Ovary (tissue), 3 donors: ENCODE data around the gene USP6NL.

Experiments used
- EP300 ChIP-seq: sonication (generic); formaldehyde crosslinking; IDR thresholded peaks from one replicate; pipeline ENCODE4 v1.6.1; 2017; ENCODE audit warnings: antibody characterized with exemption
- POLR2A ChIP-seq: fragments of 450-650 bp; IDR thresholded peaks from one replicate; pipeline ENCODE4 v1.6.1; 2017; ENCODE audit warnings: antibody characterized with exemption, mild to moderate bottlenecking, moderate library complexity
- TF ChIP-seq, protein P1 (sequence below), 3 donors: fragments of 450-650 bp in 2 of 3; fragments of 200-600 bp in 1 of 3; IDR thresholded peaks; one replicate each; pipeline versions ENCODE4 v1.5.1 to v1.8.0; 2016 to 2022; ENCODE audit warnings: antibody characterized with exemption in 3 of 3, mild to moderate bottlenecking in 1 of 3
- donor health status: DM: no; HTN: no; CAD: no.

DNA sequence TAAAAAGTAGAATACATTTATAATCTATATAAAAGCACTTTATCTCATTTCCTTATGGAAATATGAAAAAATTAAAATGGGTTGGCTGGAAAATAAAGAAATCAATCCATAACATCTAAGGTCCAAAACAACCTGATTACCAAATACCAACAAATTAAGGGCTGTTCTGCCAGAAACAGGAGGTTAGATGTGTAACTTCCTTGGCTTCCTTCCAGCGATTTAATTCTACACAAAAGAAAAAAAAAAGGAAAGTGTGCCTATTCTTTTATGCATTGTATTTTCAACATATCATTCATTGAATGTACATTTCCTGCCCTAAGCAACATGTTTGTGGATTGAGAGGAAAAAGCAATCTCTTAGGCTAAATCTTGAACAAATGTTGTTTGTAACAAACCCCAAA, 36.2 kb upstream of the USP6NL start:
- TF ChIP-seq, protein P1, sequence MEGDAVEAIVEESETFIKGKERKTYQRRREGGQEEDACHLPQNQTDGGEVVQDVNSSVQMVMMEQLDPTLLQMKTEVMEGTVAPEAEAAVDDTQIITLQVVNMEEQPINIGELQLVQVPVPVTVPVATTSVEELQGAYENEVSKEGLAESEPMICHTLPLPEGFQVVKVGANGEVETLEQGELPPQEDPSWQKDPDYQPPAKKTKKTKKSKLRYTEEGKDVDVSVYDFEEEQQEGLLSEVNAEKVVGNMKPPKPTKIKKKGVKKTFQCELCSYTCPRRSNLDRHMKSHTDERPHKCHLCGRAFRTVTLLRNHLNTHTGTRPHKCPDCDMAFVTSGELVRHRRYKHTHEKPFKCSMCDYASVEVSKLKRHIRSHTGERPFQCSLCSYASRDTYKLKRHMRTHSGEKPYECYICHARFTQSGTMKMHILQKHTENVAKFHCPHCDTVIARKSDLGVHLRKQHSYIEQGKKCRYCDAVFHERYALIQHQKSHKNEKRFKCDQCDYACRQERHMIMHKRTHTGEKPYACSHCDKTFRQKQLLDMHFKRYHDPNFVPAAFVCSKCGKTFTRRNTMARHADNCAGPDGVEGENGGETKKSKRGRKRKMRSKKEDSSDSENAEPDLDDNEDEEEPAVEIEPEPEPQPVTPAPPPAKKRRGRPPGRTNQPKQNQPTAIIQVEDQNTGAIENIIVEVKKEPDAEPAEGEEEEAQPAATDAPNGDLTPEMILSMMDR (IDR thresholded peaks at IDR 0.05): no peak
- TF ChIP-seq POLR2A (no peak), EP300 (no peak)
